ENCODE data around the gene SLC18A3. TPM values are rescaled to one million over a fixed set of nuclear protein-coding genes. Genes with fewer than 3 reads are reported as not detected.

SLC18A3 gene
- total RNA-seq, 1 experiment from 2014 or later, result not detected

DNA sequence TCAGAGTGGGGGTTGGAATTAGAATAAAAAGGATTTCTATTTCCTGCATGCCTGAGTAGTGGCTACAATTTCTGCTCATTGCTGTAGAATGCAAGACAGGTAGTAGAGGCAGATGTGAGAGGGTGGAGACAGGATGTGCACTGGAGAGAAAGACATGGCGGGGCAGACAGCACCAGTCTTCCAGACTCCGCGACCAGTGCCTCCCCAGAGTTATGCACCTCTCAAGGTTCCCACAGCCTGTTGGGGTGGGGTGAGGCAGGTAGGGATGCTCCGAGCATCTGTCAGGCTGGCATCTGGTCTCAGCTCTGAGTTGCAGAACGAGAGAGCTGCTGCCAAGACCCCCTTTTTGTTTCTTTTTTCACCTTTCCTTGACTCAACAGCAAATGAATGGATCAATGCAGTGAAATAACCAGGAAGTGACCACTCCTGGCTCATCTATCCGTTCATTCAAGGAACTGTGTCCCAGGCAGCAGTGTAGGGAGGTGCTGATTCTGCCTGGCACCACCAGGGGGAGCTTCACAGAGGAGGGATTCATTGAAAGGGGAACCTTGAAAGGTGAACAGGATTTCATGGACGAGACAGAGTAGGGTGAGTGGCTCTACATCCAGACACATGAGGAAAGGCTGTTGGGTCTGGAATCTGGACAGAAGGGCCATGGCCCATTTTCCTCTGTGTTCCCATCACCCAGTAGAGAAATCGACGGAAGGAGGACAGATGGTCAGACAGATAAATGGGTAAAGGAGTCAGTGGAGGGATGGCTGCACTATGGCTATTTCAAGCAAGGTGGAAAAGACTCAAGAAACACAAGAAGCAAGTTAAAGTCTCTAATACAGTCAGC is 17.2 kb upstream of the SLC18A3 start:
- Histone ChIP-seq H3K36me3 (no peaks in the 10 kb centered on the region), H3K27ac (no peak overlapping the region), H3K4me3 (no peak overlapping the region), H3K9me3 (replicated peaks) (no peaks in the 10 kb centered on the region), H3K4me1 (no peaks in the 10 kb centered on the region), H3K27me3 (peaks cover 4% of the 10 kb centered on the region; the same call in 1 of the 2 replicates)
- DNase-seq, result peak; percentile 39 to 69

DNA sequence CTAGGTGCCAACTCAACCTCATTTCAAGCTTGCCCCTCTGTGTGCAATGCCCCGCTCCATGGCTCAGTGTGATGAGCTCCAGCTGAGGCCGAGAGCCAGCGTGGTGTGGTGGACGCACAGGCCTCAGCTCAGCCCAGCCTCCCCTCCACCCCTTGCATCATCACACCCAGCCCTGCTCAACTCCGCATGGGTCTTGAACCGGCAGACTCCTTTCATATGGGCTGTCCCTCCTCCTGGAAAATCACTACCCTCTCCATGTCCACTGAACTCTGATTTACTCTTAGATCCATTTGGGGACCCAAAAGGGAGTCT is 16.6 kb upstream of the SLC18A3 start:
- Histone ChIP-seq H3K27me3 (peaks cover 4% of the 10 kb centered on the region; the same call in 1 of the 2 replicates), H3K4me1 (no peaks in the 10 kb centered on the region), H3K27ac (no peak overlapping the region), H3K9me3 (replicated peaks) (no peaks in the 10 kb centered on the region), H3K4me3 (no peak overlapping the region), H3K36me3 (no peaks in the 10 kb centered on the region)
- DNase-seq, result no peak

DNA sequence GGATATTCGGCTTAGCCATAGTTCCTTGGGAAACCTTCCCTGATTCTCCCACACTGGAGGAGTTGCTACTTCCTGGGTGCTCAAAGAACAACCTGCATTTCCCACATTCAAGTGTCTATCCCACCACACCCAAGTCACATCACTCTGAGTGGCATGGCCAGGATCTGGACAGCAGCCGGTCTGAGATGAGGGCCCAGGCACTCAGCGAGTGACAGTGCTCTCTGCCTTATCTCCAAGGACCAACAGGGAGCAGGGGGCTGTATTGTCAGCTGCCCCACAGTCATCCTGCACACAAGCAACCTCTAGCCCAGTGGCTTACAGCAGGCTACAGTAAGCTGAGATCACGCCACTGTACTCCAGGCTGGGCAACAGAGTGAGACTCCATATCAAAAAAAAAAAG is 16.1 kb upstream of the SLC18A3 start:
- DNase-seq, result no peak
- Histone ChIP-seq H3K27ac (no peak overlapping the region), H3K36me3 (no peaks in the 10 kb centered on the region), H3K9me3 (replicated peaks) (no peaks in the 10 kb centered on the region), H3K4me3 (no peak overlapping the region), H3K4me1 (no peaks in the 10 kb centered on the region), H3K27me3 (peaks cover 4% of the 10 kb centered on the region; the same call in 1 of the 2 replicates)

DNA sequence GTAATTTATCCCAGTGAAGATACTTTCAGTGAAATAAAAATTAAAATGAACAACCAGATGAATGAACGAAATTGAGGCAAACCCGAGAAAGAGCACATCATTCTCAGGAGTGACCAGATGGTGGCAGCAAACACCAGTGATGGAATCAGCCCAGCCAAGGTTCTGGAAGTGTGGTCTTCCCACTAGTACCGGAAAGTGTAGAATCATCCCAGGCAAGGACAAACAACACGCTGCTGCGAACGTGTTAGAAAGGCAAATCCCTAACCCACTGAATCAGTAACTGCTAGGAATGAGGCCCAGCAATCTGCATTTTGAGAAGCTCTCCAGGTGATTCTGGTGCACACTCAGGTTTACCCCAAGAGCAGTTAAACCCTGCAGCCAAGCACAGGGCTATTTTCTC is 15.5 kb upstream of the SLC18A3 start:
- no peak overlapping the region for H3K4me3 ChIP-seq
- no peak overlapping the region for H3K27ac ChIP-seq
- no peaks in the 10 kb centered on the region for H3K4me1 ChIP-seq
- no peaks in the 10 kb centered on the region for H3K9me3 ChIP-seq (replicated peaks)
- DNase-seq, result peak; percentile 11 to 64
- peaks cover 4% of the 10 kb centered on the region; the same call in 1 of the 2 replicates for H3K27me3 ChIP-seq
- H3K36me3 ChIP-seq, result no peaks in the 10 kb centered on the region

DNA sequence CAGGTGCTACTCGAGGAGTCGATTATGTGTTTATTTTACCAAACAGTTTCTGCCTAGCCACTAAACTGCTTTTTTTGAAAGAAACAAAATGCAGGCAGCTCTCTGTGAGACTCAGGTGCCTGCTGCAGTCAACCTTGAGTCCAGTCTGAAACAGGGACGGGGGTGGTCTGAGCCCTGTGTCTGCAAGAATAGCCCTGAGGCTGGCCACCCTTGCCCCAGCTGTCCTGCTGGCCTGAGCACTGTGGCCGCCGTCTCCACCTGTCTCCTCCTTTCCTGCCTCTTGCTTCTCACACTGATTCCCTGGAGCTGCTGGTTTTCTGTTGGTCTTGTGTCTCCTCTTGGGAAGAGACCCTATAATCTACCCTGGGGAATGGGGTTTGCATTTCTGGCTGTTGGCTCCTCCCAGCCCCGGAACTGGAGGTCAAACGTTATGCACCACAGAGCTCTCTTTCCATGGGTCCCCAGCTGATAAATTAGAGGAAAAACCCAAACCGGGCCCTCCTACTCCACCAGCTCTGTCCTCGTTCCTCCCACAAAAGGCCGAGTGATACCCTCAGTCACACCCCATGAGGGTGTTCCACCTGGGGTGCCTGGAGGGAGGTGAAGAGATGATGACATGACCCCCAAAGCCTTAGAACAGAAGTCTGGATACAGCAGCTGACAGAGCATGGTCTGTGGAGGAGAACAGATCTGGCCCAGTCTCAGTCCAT is 15.0 kb upstream of the SLC18A3 start:
- Histone ChIP-seq H3K36me3 (no peaks in the 10 kb centered on the region), H3K27me3 (peaks cover 4% of the 10 kb centered on the region; the same call in 1 of the 2 replicates), H3K9me3 (replicated peaks) (no peaks in the 10 kb centered on the region), H3K4me3 (no peak overlapping the region), H3K27ac (no peak overlapping the region), H3K4me1 (no peaks in the 10 kb centered on the region)
- DNase-seq, result no peak

DNA sequence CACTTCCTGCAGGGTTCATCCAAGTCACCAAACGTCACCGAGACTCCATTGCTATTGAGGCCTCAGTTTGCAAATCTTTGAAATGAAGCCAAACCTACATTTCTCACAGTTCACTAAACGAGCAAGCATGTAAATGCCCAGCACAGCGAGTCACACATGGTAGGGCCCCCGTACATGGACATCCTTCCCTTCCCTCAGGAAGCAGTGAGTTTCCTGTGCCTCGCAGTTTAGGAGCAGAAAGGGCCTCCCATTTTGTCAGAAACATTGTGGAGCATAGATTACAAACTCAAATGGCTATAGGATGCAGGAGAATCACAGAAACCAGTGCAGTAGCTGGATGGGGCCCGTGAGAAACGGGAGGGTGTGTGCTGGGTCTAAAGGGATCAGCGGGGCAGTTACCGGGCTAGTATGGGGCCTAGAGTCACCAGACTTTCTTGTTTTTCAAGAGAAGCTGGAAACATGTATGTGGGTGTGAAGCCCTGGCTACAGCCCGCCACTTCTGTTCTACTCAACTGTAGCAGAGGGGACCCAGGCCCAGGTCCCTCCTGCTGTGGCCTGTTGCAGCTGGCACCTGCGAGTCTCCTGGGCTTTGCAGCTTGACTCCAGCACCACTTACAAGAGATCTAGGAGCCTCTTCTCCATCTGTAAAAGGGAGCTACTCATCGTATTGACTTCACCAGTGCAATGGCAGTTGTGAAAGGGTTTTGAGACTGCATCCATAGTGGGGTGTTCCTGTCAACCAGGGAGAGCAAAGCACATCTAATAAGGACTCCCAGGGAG is 14.2 kb upstream of the SLC18A3 start:
- peaks cover 4% of the 10 kb centered on the region; the same call in 1 of the 2 replicates for H3K27me3 ChIP-seq
- H3K9me3 ChIP-seq (replicated peaks), result no peaks in the 10 kb centered on the region
- DNase-seq, result no peak
- no peak overlapping the region for H3K27ac ChIP-seq
- no peak overlapping the region for H3K4me3 ChIP-seq
- no peaks in the 10 kb centered on the region for H3K36me3 ChIP-seq
- H3K4me1 ChIP-seq, result no peaks in the 10 kb centered on the region

DNA sequence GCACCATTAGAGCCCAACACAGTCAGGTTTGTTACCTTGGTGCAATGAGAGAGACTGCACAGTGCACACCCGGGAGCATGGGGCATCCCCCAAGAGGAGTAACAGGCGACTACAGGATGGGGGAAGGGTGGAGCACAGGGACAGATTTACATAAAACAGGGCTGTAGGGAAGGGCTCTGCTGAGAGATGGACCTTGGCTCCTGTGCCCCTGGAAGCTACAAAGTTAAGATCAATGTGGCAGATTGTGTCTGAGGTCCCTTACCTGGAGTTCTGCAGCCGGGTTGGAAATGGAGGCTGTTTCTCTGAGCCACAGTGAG is 13.7 kb upstream of the SLC18A3 start:
- no peak for DNase-seq
- H3K4me1 ChIP-seq, result no peaks in the 10 kb centered on the region
- H3K27me3 ChIP-seq, result peaks cover 4% of the 10 kb centered on the region; the same call in 1 of the 2 replicates
- H3K4me3 ChIP-seq, result no peak overlapping the region
- no peak overlapping the region for H3K27ac ChIP-seq
- no peaks in the 10 kb centered on the region for H3K9me3 ChIP-seq (replicated peaks)
- H3K36me3 ChIP-seq, result no peaks in the 10 kb centered on the region

DNA sequence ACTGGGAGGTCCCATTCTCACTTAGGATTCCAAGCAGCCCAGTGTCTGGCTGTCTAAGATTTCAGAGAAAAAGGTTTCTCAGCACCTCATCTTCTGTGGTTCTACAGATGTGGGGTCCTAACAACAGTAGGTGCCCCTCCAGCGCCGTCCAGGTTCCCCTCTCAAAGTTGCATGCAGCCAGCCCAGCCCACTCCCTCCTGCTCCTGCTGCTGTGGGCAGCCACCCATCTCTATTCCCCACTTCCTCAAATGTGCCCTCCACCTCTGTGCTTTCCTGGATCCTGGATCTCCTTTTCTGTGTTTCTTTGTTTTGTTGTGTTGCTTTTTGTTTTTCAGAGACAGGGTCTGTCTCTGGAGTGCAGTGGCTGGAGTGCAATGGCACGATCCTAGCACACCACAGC is 13.3 kb upstream of the SLC18A3 start:
- Histone ChIP-seq H3K4me1 (no peaks in the 10 kb centered on the region), H3K9me3 (replicated peaks) (no peaks in the 10 kb centered on the region), H3K27me3 (peaks cover 4% of the 10 kb centered on the region; the same call in 1 of the 2 replicates), H3K27ac (no peak overlapping the region), H3K36me3 (no peaks in the 10 kb centered on the region), H3K4me3 (no peak overlapping the region)
- DNase-seq, result no peak

DNA sequence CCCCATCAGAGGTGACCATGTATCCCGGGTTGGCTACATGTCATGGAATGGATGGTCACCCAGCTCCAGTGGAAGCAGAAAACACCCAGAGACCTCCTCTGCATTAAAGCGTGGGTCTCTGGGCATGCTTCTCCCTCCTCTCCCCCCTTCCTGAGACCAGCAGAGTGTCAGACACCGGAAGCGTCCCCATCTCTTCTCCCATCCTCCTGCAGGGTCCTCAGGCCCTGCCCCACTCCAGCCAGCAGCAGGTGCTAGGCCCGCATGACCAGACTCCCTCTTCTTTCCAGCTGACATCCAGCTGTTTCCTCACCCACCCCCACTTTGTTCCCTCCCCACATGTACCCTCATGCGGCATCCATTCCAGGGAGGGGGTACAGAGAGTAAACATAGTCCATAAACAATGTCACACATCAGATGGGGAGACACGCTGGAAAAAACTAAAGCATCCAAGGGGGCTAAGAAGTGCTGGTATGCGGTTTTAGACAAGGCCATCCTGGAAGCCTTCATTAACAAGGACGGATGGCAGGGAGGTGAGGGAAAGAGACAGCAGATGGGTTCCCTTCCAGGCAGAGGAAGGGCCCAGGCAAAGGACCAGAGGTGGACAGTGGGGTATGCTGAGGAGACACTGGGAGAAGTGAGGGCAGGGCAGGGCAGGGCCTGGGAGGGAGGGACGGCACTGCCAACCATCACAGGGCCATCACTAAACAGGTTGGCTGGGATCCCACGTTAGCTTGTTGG is 12.5 kb upstream of the SLC18A3 start:
- DNase-seq, result no peak
- H3K27ac ChIP-seq, result no peak overlapping the region
- no peaks in the 10 kb centered on the region for H3K36me3 ChIP-seq

DNA sequence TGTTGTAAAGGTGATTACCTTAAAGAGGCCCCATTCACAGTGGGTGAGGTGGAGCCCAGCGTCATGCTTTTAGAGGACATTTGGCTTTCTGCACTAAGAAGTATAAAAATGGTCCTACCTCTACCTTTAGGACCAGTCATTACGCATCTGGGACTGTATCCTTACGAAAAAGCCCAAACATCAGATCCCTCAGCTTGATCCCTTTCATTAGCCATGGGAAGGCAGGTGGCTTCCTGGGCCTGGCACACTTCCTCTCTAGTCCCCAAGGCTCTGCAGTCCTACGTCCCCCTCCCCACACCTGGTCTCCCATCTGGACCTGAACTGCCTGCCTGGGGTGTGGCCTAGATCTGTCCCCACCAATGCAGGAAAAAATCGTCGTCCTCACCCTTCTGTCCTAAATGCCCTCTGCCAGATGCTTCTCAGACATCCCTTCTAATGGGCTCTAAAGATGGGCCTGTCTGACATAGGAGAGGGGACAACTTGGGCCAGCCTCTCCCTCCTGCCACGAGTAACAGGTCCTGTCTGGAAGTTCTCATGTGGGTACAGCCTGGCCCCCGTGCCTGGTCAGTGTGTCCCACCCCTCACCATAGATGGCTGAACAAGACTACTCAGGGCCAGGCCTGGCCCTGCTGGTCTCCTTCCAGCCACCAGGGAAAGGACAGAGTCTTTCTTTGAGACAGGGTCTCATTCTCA is 11.8 kb upstream of the SLC18A3 start:
- Histone ChIP-seq H3K36me3 (no peaks in the 10 kb centered on the region), H3K27me3 (peaks cover 4% of the 10 kb centered on the region; the same call in 1 of the 2 replicates), H3K4me1 (no peaks in the 10 kb centered on the region), H3K27ac (no peak overlapping the region), H3K4me3 (no peak overlapping the region), H3K9me3 (replicated peaks) (no peaks in the 10 kb centered on the region)
- DNase-seq, result no peak

More for the DNA sequence above, 12.5 kb upstream of the SLC18A3 start:
- Histone ChIP-seq H3K4me3 (no peak overlapping the region), H3K4me1 (no peaks in the 10 kb centered on the region), H3K27me3 (peaks cover 4% of the 10 kb centered on the region; the same call in 1 of the 2 replicates), H3K9me3 (replicated peaks) (no peaks in the 10 kb centered on the region)

DNA sequence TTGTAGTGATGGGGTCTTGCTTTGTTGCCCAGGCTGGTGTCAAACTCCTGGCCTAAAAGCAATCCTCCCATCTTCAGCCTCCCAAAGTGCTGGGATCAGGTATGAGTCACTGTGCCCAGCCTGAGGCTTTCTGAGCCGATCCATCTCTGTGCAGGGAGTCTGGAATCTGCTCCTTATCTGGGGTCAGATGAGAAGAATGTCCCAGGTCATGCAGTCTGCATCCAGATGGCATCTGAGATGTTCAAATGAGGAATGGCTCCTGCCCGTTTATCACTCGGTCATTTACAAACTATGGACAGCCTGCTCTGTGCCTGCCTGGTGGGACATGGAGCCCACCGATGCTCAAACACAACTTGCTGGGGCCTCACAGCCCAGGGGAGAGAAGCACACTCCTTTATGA is 11.1 kb upstream of the SLC18A3 start:
- Histone ChIP-seq H3K27ac (no peak overlapping the region), H3K36me3 (no peaks in the 10 kb centered on the region)
- no peak for DNase-seq

DNA sequence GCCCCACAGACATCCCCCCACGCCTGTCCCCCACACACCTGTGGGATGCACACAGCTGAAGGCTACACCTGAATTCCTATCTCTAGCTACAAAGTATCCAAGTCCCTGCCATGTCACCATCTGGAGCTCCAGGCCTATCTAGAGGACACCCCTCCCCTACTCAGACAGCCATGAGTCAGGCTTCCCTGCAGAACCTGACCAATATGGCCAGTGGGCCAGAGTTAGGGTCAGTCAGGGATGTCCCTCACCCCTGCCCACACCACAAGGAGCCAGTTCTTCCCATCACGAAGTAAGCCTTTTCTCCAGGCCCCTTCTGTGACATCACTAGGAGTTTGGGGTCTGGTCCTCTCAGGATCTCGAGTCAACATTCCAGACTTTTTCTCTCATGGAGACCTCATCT is 10.6 kb upstream of the SLC18A3 start:
- Histone ChIP-seq H3K4me1 (no peaks in the 10 kb centered on the region), H3K27me3 (peaks cover 4% of the 10 kb centered on the region; the same call in 1 of the 2 replicates), H3K36me3 (no peaks in the 10 kb centered on the region), H3K27ac (no peak overlapping the region), H3K4me3 (no peak overlapping the region), H3K9me3 (replicated peaks) (no peaks in the 10 kb centered on the region)
- DNase-seq, result no peak

More for the DNA sequence above, 11.1 kb upstream of the SLC18A3 start:
- H3K4me3 ChIP-seq, result no peak overlapping the region
- peaks cover 4% of the 10 kb centered on the region; the same call in 1 of the 2 replicates for H3K27me3 ChIP-seq
- no peaks in the 10 kb centered on the region for H3K4me1 ChIP-seq
- H3K9me3 ChIP-seq (replicated peaks), result no peaks in the 10 kb centered on the region

DNA sequence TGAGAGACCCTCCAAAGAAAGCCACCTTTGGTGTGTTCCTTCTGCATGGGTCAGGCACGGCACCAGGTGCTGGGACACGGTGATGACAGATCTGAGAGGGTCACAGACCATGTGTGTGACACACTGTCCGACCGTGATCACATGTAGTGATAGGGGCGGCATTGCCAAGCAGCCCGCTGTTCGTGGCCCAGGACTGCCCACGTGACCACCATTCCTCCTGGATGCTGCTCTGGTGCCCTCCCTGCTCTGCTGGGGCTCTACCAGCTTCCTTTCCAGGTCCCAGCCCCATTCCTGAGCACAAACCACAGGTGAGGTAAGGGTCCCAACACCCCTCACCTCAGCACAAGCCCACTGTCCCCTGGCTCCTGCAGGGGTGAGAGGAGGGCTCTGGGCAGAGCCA is 10.1 kb upstream of the SLC18A3 start:
- no peak for DNase-seq
- Histone ChIP-seq H3K9me3 (replicated peaks) (no peaks in the 10 kb centered on the region), H3K27me3 (peaks cover under 1% of the 10 kb centered on the region; the same call in 1 of the 2 replicates), H3K4me1 (no peaks in the 10 kb centered on the region), H3K4me3 (no peak overlapping the region), H3K36me3 (no peaks in the 10 kb centered on the region), H3K27ac (no peak overlapping the region)

All from SJCRH30 (cell line).